ENCODE data around the gene TFCP2.
"Not testable (repeated sequence)": the region's sequence is repeated elsewhere in the genome, so short reads cannot be mapped to it uniquely, and the experiment has no call there.

DNA sequence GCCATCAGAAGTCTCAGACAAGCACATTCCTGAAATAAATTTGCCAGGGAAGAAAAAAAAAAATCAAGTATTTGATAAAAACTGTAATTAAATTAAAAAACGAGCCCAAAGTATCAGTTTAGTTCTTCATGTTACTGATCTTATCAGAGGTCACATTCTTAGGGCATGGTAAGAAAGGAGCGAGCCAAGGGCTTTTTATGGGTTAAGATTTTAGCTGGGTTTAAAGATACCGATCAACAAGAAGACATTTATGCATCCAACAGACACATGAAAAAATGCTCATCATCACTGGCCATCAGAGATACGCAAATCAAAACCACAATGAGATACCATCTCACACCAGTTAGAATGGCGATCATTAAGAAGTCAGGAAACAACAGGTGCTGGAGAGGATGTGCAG, 94.6 kb downstream of the TFCP2 start:
- TF ChIP-seq, protein P1, sequence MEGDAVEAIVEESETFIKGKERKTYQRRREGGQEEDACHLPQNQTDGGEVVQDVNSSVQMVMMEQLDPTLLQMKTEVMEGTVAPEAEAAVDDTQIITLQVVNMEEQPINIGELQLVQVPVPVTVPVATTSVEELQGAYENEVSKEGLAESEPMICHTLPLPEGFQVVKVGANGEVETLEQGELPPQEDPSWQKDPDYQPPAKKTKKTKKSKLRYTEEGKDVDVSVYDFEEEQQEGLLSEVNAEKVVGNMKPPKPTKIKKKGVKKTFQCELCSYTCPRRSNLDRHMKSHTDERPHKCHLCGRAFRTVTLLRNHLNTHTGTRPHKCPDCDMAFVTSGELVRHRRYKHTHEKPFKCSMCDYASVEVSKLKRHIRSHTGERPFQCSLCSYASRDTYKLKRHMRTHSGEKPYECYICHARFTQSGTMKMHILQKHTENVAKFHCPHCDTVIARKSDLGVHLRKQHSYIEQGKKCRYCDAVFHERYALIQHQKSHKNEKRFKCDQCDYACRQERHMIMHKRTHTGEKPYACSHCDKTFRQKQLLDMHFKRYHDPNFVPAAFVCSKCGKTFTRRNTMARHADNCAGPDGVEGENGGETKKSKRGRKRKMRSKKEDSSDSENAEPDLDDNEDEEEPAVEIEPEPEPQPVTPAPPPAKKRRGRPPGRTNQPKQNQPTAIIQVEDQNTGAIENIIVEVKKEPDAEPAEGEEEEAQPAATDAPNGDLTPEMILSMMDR (IDR thresholded peaks at IDR 0.05), result not testable (repeated sequence)
- not testable (repeated sequence) for TF ChIP-seq POLR2A (IDR thresholded peaks at IDR 0.05)
